A204.1 (cell line): ENCODE data around the gene DRC7.

Experiments
- FAIRE-seq: peaks from 2 replicates; lab custom pipeline; 2012; peaks lifted over from hg19 to GRCh38; lab: Jason Lieb, UNC

The DRC7 gene

GRCh38 chr16:57752581-57753447, 58.2 kb downstream of the DRC7 start:
- FAIRE-seq = no peak

GRCh38 chr16:57753448-57754353, 59.1 kb downstream of the DRC7 start:
- FAIRE-seq = no peak

- FAIRE-seq = no peak
Measured at GRCh38 chr16:57754354-57755060, 59.9 kb downstream of the DRC7 start.

- no peak for FAIRE-seq
Measured at GRCh38 chr16:57755061-57755684, 60.6 kb downstream of the DRC7 start.

- no peak for FAIRE-seq
Measured at GRCh38 chr16:57755726-57756423, 61.3 kb downstream of the DRC7 start.

- FAIRE-seq = no peak
Measured at GRCh38 chr16:57756424-57757325, 62.1 kb downstream of the DRC7 start.

GRCh38 chr16:57757326-57757786, 62.8 kb downstream of the DRC7 start:
- FAIRE-seq = no peak

- no peak for FAIRE-seq
Measured at GRCh38 chr16:57757883-57758282, 63.3 kb downstream of the DRC7 start.

GRCh38 chr16:57758331-57759117, 63.9 kb downstream of the DRC7 start:
- no peak for FAIRE-seq

GRCh38 chr16:57759131-57759530, 64.5 kb downstream of the DRC7 start:
- FAIRE-seq = no peak

GRCh38 chr16:57759541-57760356, 65.1 kb downstream of the DRC7 start:
- FAIRE-seq = no peak

GRCh38 chr16:57760357-57761160, 66.0 kb downstream of the DRC7 start:
- FAIRE-seq = no peak

GRCh38 chr16:57761301-57761700, 66.7 kb downstream of the DRC7 start:
- no peak for FAIRE-seq

GRCh38 chr16:57761957-57762356, 67.4 kb downstream of the DRC7 start:
- FAIRE-seq = no peak

GRCh38 chr16:57762365-57763040, 67.9 kb downstream of the DRC7 start:
- FAIRE-seq = no peak

- no peak for FAIRE-seq
Measured at GRCh38 chr16:57763285-57764005, 68.8 kb downstream of the DRC7 start.

- no peak for FAIRE-seq
Measured at GRCh38 chr16:57764006-57764340, 69.4 kb downstream of the DRC7 start.
